Fibroblast of lung (primary cell): Measurements from ENCODE around the gene DYNLT3. TPM values are rescaled to one million over a fixed set of nuclear protein-coding genes. Genes with fewer than 3 reads are reported as not detected.

Source experiments
- DNase-seq, 2 donors: peaks; one replicate each; pipeline versions ENCODE4 v3.0.0 to v3.0.0-alpha.2; 2010; ENCODE audit warnings: low read depth in 2 of 2
- H2AFZ ChIP-seq: 2 replicates; pipeline ENCODE4 v1.5.1; 2012; ENCODE audit warnings: low read length, control low read depth, inconsistent platforms
- H3K27ac ChIP-seq: 2 replicates; pipeline ENCODE4 v1.5.1; 2011; ENCODE audit warnings: low read length, control low read depth; ENCODE audit not compliant: insufficient read depth
- H3K27me3 ChIP-seq: 2 replicates; pipeline ENCODE4 v1.5.1; 2011; ENCODE audit warnings: mild to moderate bottlenecking, low read length; ENCODE audit not compliant: control insufficient read depth, insufficient read depth
- H3K36me3 ChIP-seq: 2 replicates; pipeline ENCODE4 v1.5.1; 2011; ENCODE audit warnings: low read length; ENCODE audit not compliant: control insufficient read depth, insufficient read depth
- H3K4me1 ChIP-seq: 2 replicates; pipeline ENCODE4 v1.5.1; 2011; ENCODE audit warnings: low read length; ENCODE audit not compliant: control insufficient read depth, insufficient read depth; ENCODE audit errors: extremely low read depth
- H3K4me2 ChIP-seq: 2 replicates; pipeline ENCODE4 v1.5.1; 2011; ENCODE audit warnings: low read length, control low read depth; ENCODE audit not compliant: insufficient read depth; ENCODE audit errors: extremely low read depth
- H3K4me3 ChIP-seq, 4 experiments: fragments of 200-600 bp in 1 of 4; sonication (generic) in 1 of 4; replicated peaks in 1 of 4; 2 replicates each; pipeline ENCODE4 v1.5.1; 2011 to 2016; ENCODE audit warnings: low read length in 4 of 4, low read depth in 3 of 4, mild to moderate bottlenecking in 3 of 4, control low read depth in 2 of 4, inconsistent platforms in 1 of 4, mixed read lengths in 1 of 4; ENCODE audit not compliant: insufficient read depth in 1 of 4; ENCODE audit errors: control extremely low read depth in 1 of 4
- H3K79me2 ChIP-seq: 2 replicates; pipeline ENCODE4 v1.5.1; 2012; ENCODE audit warnings: mild to moderate bottlenecking, low read length, inconsistent platforms; ENCODE audit not compliant: control insufficient read depth, insufficient read depth
- H3K9ac ChIP-seq: 2 replicates; pipeline ENCODE4 v1.5.1; 2011; ENCODE audit warnings: mild to moderate bottlenecking, low read length, control low read depth; ENCODE audit not compliant: insufficient read depth
- H3K9me3 ChIP-seq: 2 replicates; pipeline ENCODE4 v1.5.1; 2012; ENCODE audit warnings: low read depth, low read length; ENCODE audit not compliant: control insufficient read depth, insufficient read depth
- H4K20me1 ChIP-seq: 2 replicates; pipeline ENCODE4 v1.5.1; 2011; ENCODE audit warnings: low read length; ENCODE audit not compliant: control insufficient read depth, insufficient read depth; ENCODE audit errors: extremely low read depth
- EZH2 ChIP-seq: IDR thresholded peaks from 2 replicates; pipeline ENCODE4 v1.5.1; 2012; ENCODE audit warnings: low read length, control low read depth, mild to moderate bottlenecking; ENCODE audit errors: missing control alignments
- polyA plus RNA-seq, 2 donors: library from polyadenylated mRNA; depleted of rRNA in 1 of 2; stranded (reverse) in 1 of 2; unstranded in 1 of 2; fragments of >200 nt; gene quantifications; 2 replicates each; pipeline ENCODE4 v1.2.1, GENCODE V29; 2011 to 2012; ENCODE audit warnings: missing spikeins in 1 of 2
- total RNA-seq: library from RNA; depleted of rRNA; stranded (reverse); fragments of >200 nt; gene quantifications from 2 replicates; pipeline ENCODE4 v1.2.1, GENCODE V29; 2014
- TF ChIP-seq, protein P1 (sequence below), 2 donors: IDR thresholded peaks in 1 of 2; conservative IDR thresholded peaks in 1 of 2; 1 replicate in 1 of 2; 2 replicates in 1 of 2; pipeline ENCODE4 v1.5.1; 2011 to 2012; ENCODE audit warnings: low read length in 2 of 2, control low read depth in 1 of 2, inconsistent platforms in 1 of 2, low read depth in 1 of 2, mild to moderate bottlenecking in 1 of 2

Gene DYNLT3
- total and polyA plus RNA-seq, 2 donors (not counting 1 experiment from before 2014, with no cell fraction given), result 59.9 to 80.6 TPM

DNA sequence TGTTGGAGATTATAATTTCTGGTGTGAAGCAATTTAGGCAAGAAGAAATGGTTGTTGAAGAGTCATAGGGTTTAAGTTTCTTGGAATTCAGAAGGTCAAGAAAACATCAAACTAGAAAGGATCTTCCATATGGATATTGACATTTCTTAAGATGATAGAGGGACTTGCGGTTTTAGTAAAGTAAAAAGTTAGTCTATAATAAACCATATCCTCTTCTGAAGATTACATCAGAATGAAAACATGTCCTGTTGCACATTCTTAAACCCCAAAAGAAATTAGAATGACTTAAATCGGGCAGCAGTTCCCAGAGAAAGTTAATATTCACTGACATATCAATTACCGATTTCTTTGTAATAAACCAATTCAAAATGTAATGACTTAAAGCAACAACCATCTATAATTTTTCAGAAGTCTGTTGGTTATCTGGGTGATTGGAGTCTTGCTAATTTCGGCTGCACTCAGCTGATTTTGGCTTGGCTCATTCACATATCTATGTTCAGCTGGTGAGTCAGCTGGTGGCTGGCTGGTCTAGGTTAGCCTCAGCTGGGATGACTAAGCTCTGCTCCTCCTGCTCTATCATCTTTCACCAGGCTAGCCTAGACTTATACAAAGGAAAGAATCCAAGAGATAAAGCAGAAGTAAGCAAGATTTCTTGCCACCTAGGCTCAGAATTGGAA is 24.4 kb upstream of the DYNLT3 start:
- TF ChIP-seq EZH2, result no peak
- TF ChIP-seq, protein P1, sequence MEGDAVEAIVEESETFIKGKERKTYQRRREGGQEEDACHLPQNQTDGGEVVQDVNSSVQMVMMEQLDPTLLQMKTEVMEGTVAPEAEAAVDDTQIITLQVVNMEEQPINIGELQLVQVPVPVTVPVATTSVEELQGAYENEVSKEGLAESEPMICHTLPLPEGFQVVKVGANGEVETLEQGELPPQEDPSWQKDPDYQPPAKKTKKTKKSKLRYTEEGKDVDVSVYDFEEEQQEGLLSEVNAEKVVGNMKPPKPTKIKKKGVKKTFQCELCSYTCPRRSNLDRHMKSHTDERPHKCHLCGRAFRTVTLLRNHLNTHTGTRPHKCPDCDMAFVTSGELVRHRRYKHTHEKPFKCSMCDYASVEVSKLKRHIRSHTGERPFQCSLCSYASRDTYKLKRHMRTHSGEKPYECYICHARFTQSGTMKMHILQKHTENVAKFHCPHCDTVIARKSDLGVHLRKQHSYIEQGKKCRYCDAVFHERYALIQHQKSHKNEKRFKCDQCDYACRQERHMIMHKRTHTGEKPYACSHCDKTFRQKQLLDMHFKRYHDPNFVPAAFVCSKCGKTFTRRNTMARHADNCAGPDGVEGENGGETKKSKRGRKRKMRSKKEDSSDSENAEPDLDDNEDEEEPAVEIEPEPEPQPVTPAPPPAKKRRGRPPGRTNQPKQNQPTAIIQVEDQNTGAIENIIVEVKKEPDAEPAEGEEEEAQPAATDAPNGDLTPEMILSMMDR (conservative IDR thresholded peaks at IDR 0.05 in 1 of 2, IDR thresholded peaks at IDR 0.05 in 1 of 2; ENCODE audit: low read depth in 1 of 2, low read length in 2 of 2), result no peak
- H4K20me1 ChIP-seq, result no peaks in the 10 kb centered on the region
- H3K4me1 ChIP-seq, result peaks cover 5% of the 10 kb centered on the region
- H3K36me3 ChIP-seq, result no peaks in the 10 kb centered on the region
- no peak overlapping the region for H3K9ac ChIP-seq
- peak overlapping the region; percentile 23 for H3K4me2 ChIP-seq
- H3K79me2 ChIP-seq, result no peaks in the 10 kb centered on the region
- H3K9me3 ChIP-seq, result no peaks in the 10 kb centered on the region
- H3K4me3 ChIP-seq, result no peak overlapping the region
- peak; percentile 87 to 95 for DNase-seq
- no peaks in the 10 kb centered on the region for H3K27me3 ChIP-seq
- H2AFZ ChIP-seq, result no peak overlapping the region
- peak overlapping the region; percentile 4 for H3K27ac ChIP-seq

DNA sequence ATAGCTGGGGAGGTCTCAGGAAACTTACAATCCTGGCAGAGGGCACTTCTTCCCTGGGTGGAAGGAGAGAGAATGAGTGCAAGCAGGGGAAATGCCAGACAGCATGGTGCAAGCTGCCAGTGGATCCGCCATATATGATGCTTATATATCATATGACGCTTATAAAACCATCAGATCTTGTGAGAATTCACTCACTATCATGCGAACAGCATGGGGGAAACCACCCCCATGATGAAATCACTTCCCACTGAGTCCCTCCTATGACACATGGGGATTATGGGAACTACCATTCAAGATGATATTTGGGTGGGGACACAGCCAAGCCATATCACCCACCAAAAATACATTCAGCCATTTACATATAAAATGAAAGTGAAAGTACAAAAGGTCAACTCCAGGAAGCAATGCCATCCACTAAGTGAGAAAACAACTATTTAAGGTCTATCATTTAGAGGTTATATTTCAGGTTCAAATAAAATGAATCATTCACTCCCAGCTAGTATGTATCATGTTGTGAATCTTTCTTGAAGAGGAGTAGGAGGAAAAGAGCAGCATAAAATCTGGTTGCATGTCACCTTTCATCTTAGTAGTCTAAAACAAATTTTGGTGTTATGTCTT is 20.3 kb upstream of the DYNLT3 start:
- no peak overlapping the region for H3K4me3 ChIP-seq
- no peaks in the 10 kb centered on the region for H3K36me3 ChIP-seq
- H3K9ac ChIP-seq, result no peak overlapping the region
- DNase-seq, result no peak
- no peak overlapping the region for H3K4me2 ChIP-seq
- no peak overlapping the region for H3K27ac ChIP-seq
- TF ChIP-seq EZH2, result no peak
- TF ChIP-seq, protein P1 (conservative IDR thresholded peaks at IDR 0.05 in 1 of 2, IDR thresholded peaks at IDR 0.05 in 1 of 2; ENCODE audit: low read depth in 1 of 2, low read length in 2 of 2), result no peak
- H3K9me3 ChIP-seq, result no peaks in the 10 kb centered on the region
- peaks cover 2% of the 10 kb centered on the region for H3K4me1 ChIP-seq
- no peaks in the 10 kb centered on the region for H3K79me2 ChIP-seq
- no peak overlapping the region for H2AFZ ChIP-seq
- H4K20me1 ChIP-seq, result no peaks in the 10 kb centered on the region
- no peaks in the 10 kb centered on the region for H3K27me3 ChIP-seq

- H3K27me3 ChIP-seq, result no peaks in the 10 kb centered on the region
- no peaks in the 10 kb centered on the region for H3K79me2 ChIP-seq
- H3K36me3 ChIP-seq, result no peaks in the 10 kb centered on the region
- H4K20me1 ChIP-seq, result no peaks in the 10 kb centered on the region
- H3K4me2 ChIP-seq, result no peak overlapping the region
- DNase-seq, result no peak
- no peak overlapping the region for H3K27ac ChIP-seq
- H3K9me3 ChIP-seq, result no peaks in the 10 kb centered on the region
- H3K4me1 ChIP-seq, result no peaks in the 10 kb centered on the region
- TF ChIP-seq, protein P1 (conservative IDR thresholded peaks at IDR 0.05 in 1 of 2, IDR thresholded peaks at IDR 0.05 in 1 of 2; ENCODE audit: low read depth in 1 of 2, low read length in 2 of 2), result no peak
- no peak for TF ChIP-seq EZH2
- H3K4me3 ChIP-seq, result no peak overlapping the region
- no peak overlapping the region for H3K9ac ChIP-seq
- no peak overlapping the region for H2AFZ ChIP-seq
Observed at GRCh38 chrX:37863728-37864127, 16.4 kb upstream of the DYNLT3 start.
